WTC11 (cell line): Measurements from ENCODE around the gene LRMDA. TPM values are rescaled to one million over a fixed set of nuclear protein-coding genes. Genes with fewer than 3 reads are reported as not detected.

Experiments used
- ATAC-seq: fragments of 200-7000 bp; cut with Tn5 transposase; 2 replicates; pipeline ENCODE4 v1.10.0; 2021; ENCODE audit warnings: mild to moderate bottlenecking, moderate library complexity
- CTCF ChIA-PET: fragments of 300-600 bp; sonication (Branson Sonifier 250); formaldehyde crosslinking; loops from one replicate; lab custom pipeline; 2021; ENCODE audit warnings: antibody characterized with exemption; lab: Charles Lee
- POLR2A ChIA-PET: fragments of 350-600 bp; sonication (Branson Sonifier 250); formaldehyde crosslinking; loops from one replicate; lab custom pipeline; 2021; ENCODE audit warnings: antibody characterized with exemption; lab: Charles Lee
- DNase-seq: peaks from one replicate; pipeline ENCODE4 v3.0.0; 2021; ENCODE audit warnings: low spot score
- H3K27ac Mint-ChIP-seq: 2 replicates; pipeline ENCODE4 v1.8.0; 2021; ENCODE audit warnings: mixed read lengths
- H3K27me3 Mint-ChIP-seq: 2 replicates; pipeline ENCODE4 v1.8.0; 2021; ENCODE audit warnings: low read depth, mild to moderate bottlenecking, moderate library complexity, mixed read lengths
- H3K36me3 Mint-ChIP-seq: 2 replicates; pipeline ENCODE4 v1.8.0; 2021; ENCODE audit warnings: mixed read lengths
- H3K4me1 Mint-ChIP-seq: 2 replicates; pipeline ENCODE4 v1.8.0; 2022; ENCODE audit warnings: mixed read lengths
- H3K4me3 Mint-ChIP-seq: 2 replicates; pipeline ENCODE4 v1.8.0; 2021; ENCODE audit warnings: mild to moderate bottlenecking, moderate library complexity, mixed read lengths
- H3K9me3 Mint-ChIP-seq: 2 replicates; pipeline ENCODE4 v1.8.0; 2021; ENCODE audit warnings: mixed read lengths
- AR ChIP-seq: fragments of 250-450 bp; sonication (Bioruptor Pico); IDR thresholded peaks from 2 replicates; pipeline ENCODE4 v1.9.0; 2021; ENCODE audit warnings: mild to moderate bottlenecking
- ARID4B ChIP-seq: sonication (generic); formaldehyde crosslinking; IDR thresholded peaks from 2 replicates; pipeline ENCODE4 v1.8.0; 2023; ENCODE audit warnings: missing genetic modification reagents, mild to moderate bottlenecking, borderline replicate concordance
- ATF2 ChIP-seq: sonication (generic); formaldehyde crosslinking; IDR thresholded peaks from 2 replicates; pipeline ENCODE4 v1.8.1; 2022; ENCODE audit warnings: low read depth, missing genetic modification reagents, borderline replicate concordance
- CBFB ChIP-seq: sonication (generic); formaldehyde crosslinking; IDR thresholded peaks from 2 replicates; pipeline ENCODE4 v1.8.1; 2022; ENCODE audit warnings: mild to moderate bottlenecking, low read depth, missing genetic modification reagents
- E2F1 ChIP-seq: sonication (generic); formaldehyde crosslinking; IDR thresholded peaks from 2 replicates; pipeline ENCODE4 v1.8.0; 2022; ENCODE audit warnings: mild to moderate bottlenecking, missing genetic modification reagents
- ESRRA ChIP-seq: sonication (generic); formaldehyde crosslinking; IDR thresholded peaks from 2 replicates; pipeline ENCODE4 v1.8.1; 2022; ENCODE audit warnings: mild to moderate bottlenecking, missing genetic modification reagents, borderline replicate concordance
- FOXP1 ChIP-seq: sonication (generic); formaldehyde crosslinking; IDR thresholded peaks from 2 replicates; pipeline ENCODE4 v1.8.0; 2022; ENCODE audit warnings: missing genetic modification reagents, mild to moderate bottlenecking, moderate library complexity, borderline replicate concordance
- GRHL2 ChIP-seq: fragments of 250-450 bp; sonication (Bioruptor Pico); IDR thresholded peaks from 2 replicates; pipeline ENCODE4 v1.8.0; 2022; ENCODE audit warnings: mild to moderate bottlenecking, moderate library complexity; ENCODE audit not compliant: insufficient replicate concordance, severe bottlenecking
- IRF2 ChIP-seq: sonication (generic); formaldehyde crosslinking; IDR thresholded peaks from 2 replicates; pipeline ENCODE4 v1.8.0; 2022; ENCODE audit warnings: low read depth, missing genetic modification reagents, borderline replicate concordance
- JAZF1 ChIP-seq: fragments of 250-450 bp; sonication (Bioruptor Pico); IDR thresholded peaks from 2 replicates; pipeline ENCODE4 v1.9.0; 2021; ENCODE audit warnings: moderate library complexity, mild to moderate bottlenecking, inconsistent platforms
- NR2C2 ChIP-seq: sonication (generic); formaldehyde crosslinking; IDR thresholded peaks from 2 replicates; pipeline ENCODE4 v1.8.0; 2022; ENCODE audit warnings: mild to moderate bottlenecking, missing genetic modification reagents
- NR3C1 ChIP-seq: sonication (generic); formaldehyde crosslinking; conservative IDR thresholded peaks from 2 replicates; pipeline ENCODE4 v1.8.1; 2023; ENCODE audit warnings: low read depth, mild to moderate bottlenecking, missing genetic modification reagents
- OVOL2 ChIP-seq: fragments of 250-450 bp; sonication (Bioruptor Pico); IDR thresholded peaks from 2 replicates; pipeline ENCODE4 v1.9.0; 2021; ENCODE audit warnings: mild to moderate bottlenecking, borderline replicate concordance
- PRRX2 ChIP-seq: fragments of 250-450 bp; sonication (Bioruptor Pico); IDR thresholded peaks from 2 replicates; pipeline ENCODE4 v1.8.0; 2021; ENCODE audit warnings: mild to moderate bottlenecking
- RELA ChIP-seq: sonication (generic); formaldehyde crosslinking; IDR thresholded peaks from 2 replicates; pipeline ENCODE4 v1.8.1; 2022; ENCODE audit warnings: missing genetic modification reagents, mild to moderate bottlenecking, borderline replicate concordance
- RORB ChIP-seq: fragments of 250-450 bp; sonication (Bioruptor Pico); IDR thresholded peaks from 2 replicates; pipeline ENCODE4 v1.9.0; 2021; ENCODE audit warnings: mild to moderate bottlenecking
- SMAD3 ChIP-seq: sonication (generic); formaldehyde crosslinking; IDR thresholded peaks from 2 replicates; pipeline ENCODE4 v1.8.0; 2022; ENCODE audit warnings: missing genetic modification reagents, mild to moderate bottlenecking, borderline replicate concordance
- SOX15 ChIP-seq: fragments of 250-450 bp; sonication (Bioruptor Pico); IDR thresholded peaks from 2 replicates; pipeline ENCODE4 v1.9.0; 2021; ENCODE audit warnings: mild to moderate bottlenecking
- ZBTB21 ChIP-seq: sonication (generic); formaldehyde crosslinking; IDR thresholded peaks from 2 replicates; pipeline ENCODE4 v1.8.1; 2023; ENCODE audit warnings: mild to moderate bottlenecking, missing genetic modification reagents, borderline replicate concordance
- ZBTB43 ChIP-seq: sonication (generic); formaldehyde crosslinking; IDR thresholded peaks from 2 replicates; pipeline ENCODE4 v1.8.1; 2023; ENCODE audit warnings: mild to moderate bottlenecking, missing genetic modification reagents
- total RNA-seq: library from RNA; stranded (reverse); gene quantifications from 3 replicates; pipeline ENCODE4 v1.2.3, GENCODE V29; 2021
- TF ChIP-seq, protein P1 (sequence below): sonication (generic); formaldehyde crosslinking; IDR thresholded peaks from 2 replicates; pipeline ENCODE4 v1.8.0; 2023; ENCODE audit warnings: mild to moderate bottlenecking, missing genetic modification reagents

LRMDA gene
- total RNA-seq, 1 experiment from 2014 or later = 0.92 TPM

DNA sequence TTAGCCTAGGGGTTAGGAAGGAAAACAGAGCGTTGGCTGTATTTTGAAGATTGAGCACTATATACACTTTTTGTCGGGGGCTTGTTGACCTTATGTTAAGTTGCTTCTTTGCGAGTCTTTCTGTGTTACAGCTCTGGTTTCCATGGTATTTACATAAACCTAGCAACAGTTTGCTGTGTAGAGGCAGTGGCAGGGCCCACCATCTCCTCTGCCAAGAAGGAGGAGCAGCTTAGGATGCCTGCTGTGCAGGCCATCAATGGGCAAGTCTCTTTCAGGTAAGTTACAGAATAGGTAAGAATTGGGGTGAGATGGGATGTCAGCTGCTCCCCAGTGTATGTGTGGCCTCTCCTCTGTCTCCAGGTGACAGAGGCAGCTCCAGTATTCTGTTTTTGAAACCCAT, 485.5 kb downstream of the LRMDA start:
- H3K27me3 Mint-ChIP-seq = no peaks in the 10 kb centered on the region
- CTCF ChIA-PET = no interaction called here
- TF ChIP-seq RELA (CRISPR knock-in tag) (no peak), NR2C2 (CRISPR knock-in tag) (no peak), PRRX2 (CRISPR knock-in tag) (no peak), GRHL2 (no peak), OVOL2 (CRISPR knock-in tag) (no peak), ZBTB21 (CRISPR knock-in tag) (no peak), ESRRA (CRISPR knock-in tag) (no peak), JAZF1 (CRISPR knock-in tag) (no peak), RORB (CRISPR knock-in tag) (no peak), SOX15 (CRISPR knock-in tag) (no peak), E2F1 (CRISPR knock-in tag) (no peak), ATF2 (no peak), FOXP1 (no peak), AR (CRISPR knock-in tag) (no peak)
- TF ChIP-seq, protein P1, sequence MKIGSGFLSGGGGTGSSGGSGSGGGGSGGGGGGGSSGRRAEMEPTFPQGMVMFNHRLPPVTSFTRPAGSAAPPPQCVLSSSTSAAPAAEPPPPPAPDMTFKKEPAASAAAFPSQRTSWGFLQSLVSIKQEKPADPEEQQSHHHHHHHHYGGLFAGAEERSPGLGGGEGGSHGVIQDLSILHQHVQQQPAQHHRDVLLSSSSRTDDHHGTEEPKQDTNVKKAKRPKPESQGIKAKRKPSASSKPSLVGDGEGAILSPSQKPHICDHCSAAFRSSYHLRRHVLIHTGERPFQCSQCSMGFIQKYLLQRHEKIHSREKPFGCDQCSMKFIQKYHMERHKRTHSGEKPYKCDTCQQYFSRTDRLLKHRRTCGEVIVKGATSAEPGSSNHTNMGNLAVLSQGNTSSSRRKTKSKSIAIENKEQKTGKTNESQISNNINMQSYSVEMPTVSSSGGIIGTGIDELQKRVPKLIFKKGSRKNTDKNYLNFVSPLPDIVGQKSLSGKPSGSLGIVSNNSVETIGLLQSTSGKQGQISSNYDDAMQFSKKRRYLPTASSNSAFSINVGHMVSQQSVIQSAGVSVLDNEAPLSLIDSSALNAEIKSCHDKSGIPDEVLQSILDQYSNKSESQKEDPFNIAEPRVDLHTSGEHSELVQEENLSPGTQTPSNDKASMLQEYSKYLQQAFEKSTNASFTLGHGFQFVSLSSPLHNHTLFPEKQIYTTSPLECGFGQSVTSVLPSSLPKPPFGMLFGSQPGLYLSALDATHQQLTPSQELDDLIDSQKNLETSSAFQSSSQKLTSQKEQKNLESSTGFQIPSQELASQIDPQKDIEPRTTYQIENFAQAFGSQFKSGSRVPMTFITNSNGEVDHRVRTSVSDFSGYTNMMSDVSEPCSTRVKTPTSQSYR = no peak
- DNase-seq (no peak), ATAC-seq (no peak)
- no peaks in the 10 kb centered on the region for H3K9me3 Mint-ChIP-seq
- H3K4me1 Mint-ChIP-seq = peaks cover 10% of the 10 kb centered on the region
- H3K36me3 Mint-ChIP-seq = no peaks in the 10 kb centered on the region
- POLR2A ChIA-PET = no interaction called here
- no peak overlapping the region for H3K27ac Mint-ChIP-seq
- no peak overlapping the region for H3K4me3 Mint-ChIP-seq

DNA sequence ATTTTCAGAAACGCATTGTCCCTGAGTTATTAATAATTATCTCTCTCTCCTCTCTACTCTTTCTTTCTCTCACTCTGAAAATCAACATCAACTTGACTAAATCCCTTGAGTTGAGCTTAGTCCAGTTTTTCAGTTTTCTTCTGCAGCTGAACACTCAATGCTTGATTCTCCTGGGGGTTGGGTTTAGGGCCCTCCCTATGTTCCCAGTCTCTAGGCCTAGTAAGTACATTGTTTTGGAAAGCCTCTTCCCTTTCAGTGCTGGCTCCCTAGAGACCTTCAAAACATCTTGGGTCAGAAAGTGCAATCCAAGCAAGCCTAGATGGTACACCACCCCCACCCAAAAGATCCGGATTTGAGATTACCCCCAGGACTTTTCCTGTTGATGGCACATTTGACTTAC, 488.5 kb downstream of the LRMDA start:
- ATAC-seq = no peak
- POLR2A ChIA-PET = no interaction called here
- CTCF ChIA-PET = interaction anchor here (0.6 kb wide), 1 partner anchor 15 kb away, joined by 3 read pairs; no protein-coding TSS in a partner anchor
- TF ChIP-seq IRF2 (CRISPR knock-in tag) (no peak), NR3C1 (CRISPR knock-in tag) (no peak), OVOL2 (CRISPR knock-in tag) (no peak), PRRX2 (CRISPR knock-in tag) (no peak), SMAD3 (CRISPR knock-in tag) (no peak), ZBTB21 (CRISPR knock-in tag) (no peak), CBFB (CRISPR knock-in tag) (no peak), ZBTB43 (CRISPR knock-in tag) (no peak), ARID4B (CRISPR knock-in tag) (no peak)

More for the DNA sequence above, 488.5 kb downstream of the LRMDA start:
- Mint-ChIP-seq H3K27me3 (no peaks in the 10 kb centered on the region), H3K9me3 (no peaks in the 10 kb centered on the region), H3K36me3 (no peaks in the 10 kb centered on the region), H3K4me1 (peaks cover 7% of the 10 kb centered on the region), H3K27ac (no peak overlapping the region), H3K4me3 (no peak overlapping the region)
- no peak for DNase-seq
